Measurements from ENCODE around the gene NINL. TPM values are rescaled to one million over a fixed set of nuclear protein-coding genes. Genes with fewer than 3 reads are reported as not detected.

NINL gene
- total RNA-seq, 4 donors from 2014 or later = 2.5 to 11.6 (median 4.7) TPM

DNA sequence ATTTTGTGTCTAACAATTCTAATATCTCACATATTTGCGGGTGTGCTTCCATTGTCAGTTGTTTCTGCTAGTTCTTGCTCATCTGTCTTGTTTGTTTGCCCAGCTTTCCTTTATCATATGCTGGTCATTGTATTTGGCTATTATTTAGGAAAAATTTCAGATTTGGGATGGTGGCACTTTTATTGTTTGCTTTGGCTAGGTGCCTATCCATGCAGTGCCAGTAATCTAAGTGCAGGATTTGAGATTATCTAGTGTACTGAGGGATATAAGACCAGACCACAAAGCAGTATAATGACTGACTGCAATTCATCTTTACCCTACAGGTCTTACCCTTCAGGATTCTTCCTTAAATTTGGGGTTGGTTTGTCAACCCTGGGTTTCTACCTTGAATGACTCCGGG, 63.9 kb downstream of the NINL start:
- no peak overlapping the region for H3K27ac ChIP-seq
- H3K4me3 ChIP-seq = no peak overlapping the region
- H3K9me3 ChIP-seq = no peaks in the 10 kb centered on the region
- no peak for DNase-seq
- H3K36me3 ChIP-seq = peaks cover 0 to 47% (median 0%) of the 10 kb centered on the region in 3 donors
- no peaks in the 10 kb centered on the region for H3K27me3 ChIP-seq
- no peak for TF ChIP-seq POLR2A (IDR thresholded peaks at IDR 0.05)
- TF ChIP-seq, protein P1, sequence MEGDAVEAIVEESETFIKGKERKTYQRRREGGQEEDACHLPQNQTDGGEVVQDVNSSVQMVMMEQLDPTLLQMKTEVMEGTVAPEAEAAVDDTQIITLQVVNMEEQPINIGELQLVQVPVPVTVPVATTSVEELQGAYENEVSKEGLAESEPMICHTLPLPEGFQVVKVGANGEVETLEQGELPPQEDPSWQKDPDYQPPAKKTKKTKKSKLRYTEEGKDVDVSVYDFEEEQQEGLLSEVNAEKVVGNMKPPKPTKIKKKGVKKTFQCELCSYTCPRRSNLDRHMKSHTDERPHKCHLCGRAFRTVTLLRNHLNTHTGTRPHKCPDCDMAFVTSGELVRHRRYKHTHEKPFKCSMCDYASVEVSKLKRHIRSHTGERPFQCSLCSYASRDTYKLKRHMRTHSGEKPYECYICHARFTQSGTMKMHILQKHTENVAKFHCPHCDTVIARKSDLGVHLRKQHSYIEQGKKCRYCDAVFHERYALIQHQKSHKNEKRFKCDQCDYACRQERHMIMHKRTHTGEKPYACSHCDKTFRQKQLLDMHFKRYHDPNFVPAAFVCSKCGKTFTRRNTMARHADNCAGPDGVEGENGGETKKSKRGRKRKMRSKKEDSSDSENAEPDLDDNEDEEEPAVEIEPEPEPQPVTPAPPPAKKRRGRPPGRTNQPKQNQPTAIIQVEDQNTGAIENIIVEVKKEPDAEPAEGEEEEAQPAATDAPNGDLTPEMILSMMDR (IDR thresholded peaks at IDR 0.05) = no peak
- H3K4me1 ChIP-seq = no peaks in the 10 kb centered on the region
- 93 to 95% methylated on average over 2 of the region's 2 CpGs for whole genome bisulfite sequencing, 2 donors
- intact Hi-C loops (cut with DNase I) = no loop called here

DNA sequence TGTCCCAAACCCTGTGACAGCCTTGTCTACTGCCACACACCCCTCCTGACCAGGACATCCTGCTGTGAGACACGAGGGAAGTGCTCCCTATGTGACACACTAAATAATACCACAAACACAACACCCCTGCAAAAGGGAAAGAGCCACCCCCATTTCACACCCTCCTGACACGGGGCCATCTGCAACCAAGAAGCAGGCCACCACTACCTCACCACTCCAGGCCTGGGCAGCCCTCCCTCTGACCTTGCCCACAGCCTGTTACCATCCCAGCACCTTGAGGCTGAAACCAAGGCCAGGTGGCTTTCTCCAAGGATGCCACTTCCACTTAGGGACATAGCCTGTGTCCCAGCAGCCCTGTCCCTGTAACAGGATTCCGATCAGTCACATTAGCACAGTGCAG, 68.2 kb downstream of the NINL start:
- intact Hi-C loops (cut with DNase I) = no loop called here
- 79 to 100% methylated on average over 2 of the region's 3 CpGs for WGBS, 2 donors
- Histone ChIP-seq H3K9me3 (peaks cover 0 to 22% (median 10%) of the 10 kb centered on the region in 3 donors), H3K4me3 (no peak overlapping the region), H3K27me3 (no peaks in the 10 kb centered on the region), H3K36me3 (peaks cover 0 to 63% (median 0%) of the 10 kb centered on the region in 3 donors), H3K4me1 (no peaks in the 10 kb centered on the region), H3K27ac (no peak overlapping the region)
- no peak for DNase-seq
- no peak for TF ChIP-seq POLR2A (IDR thresholded peaks at IDR 0.05)
- TF ChIP-seq, protein P1 (IDR thresholded peaks at IDR 0.05) = no peak

DNA sequence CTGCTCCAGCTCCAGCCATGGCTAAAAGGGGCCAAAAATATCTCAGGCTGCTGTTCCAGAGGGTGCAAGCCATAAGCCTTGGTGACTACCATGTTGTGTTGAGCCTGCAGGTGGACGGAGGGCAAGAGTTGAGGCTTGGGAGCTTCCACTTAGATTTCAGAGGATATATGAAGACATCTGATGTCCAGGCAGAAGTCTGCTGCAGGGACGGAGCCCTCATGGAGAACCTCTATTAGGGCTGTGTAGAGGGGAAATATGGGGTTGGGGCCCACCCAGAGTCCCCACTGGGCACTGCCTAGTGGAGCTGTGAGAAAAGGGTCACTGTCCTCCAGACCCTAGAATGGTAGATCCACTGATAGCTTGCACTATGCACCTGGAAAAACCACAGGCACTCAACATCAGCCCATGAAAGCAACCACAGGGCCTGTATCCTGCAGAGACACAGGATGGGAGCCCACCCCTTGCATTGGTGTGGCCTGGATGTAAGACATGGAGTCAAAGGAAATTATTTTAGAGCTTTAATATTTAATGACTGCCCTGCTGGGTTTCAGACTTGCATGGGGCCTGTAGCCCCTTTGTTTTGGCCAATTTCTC, 70.5 kb downstream of the NINL start:
- Histone ChIP-seq H3K27me3 (no peaks in the 10 kb centered on the region), H3K27ac (no peak overlapping the region), H3K4me3 (no peak overlapping the region), H3K9me3 (peaks cover 0 to 22% (median 10%) of the 10 kb centered on the region in 3 donors), H3K4me1 (no peaks in the 10 kb centered on the region), H3K36me3 (peaks cover 0 to 79% (median 0%) of the 10 kb centered on the region in 3 donors)
- DNase-seq = no peak
- WGBS, 2 donors = 82 to 100% methylated on average over 1 to 2 of the region's 2 CpGs
- no peak for TF ChIP-seq POLR2A (IDR thresholded peaks at IDR 0.05)
- TF ChIP-seq, protein P1 (IDR thresholded peaks at IDR 0.05) = no peak
- intact Hi-C loops (cut with DNase I) = no loop called here

DNA sequence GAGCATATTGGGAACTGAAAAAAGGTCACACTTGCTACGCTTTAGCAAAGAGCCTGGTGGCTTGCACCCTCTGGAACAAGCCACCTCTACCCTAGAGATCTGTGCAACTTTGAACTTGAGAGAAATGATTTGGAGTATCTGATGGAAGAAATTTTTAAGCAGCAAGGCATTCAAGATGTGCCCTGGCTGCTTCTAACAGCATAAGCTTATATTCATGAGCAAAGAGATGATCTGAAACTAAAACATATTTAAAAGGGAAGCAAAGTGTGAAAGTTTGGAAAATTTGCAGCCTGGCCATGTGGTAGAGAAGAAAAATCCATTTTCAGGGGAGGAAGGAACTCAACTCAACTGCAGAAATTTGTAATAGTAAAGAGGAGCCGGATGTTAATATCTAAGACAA, 71.1 kb downstream of the NINL start:
- intact Hi-C loops (cut with DNase I) = no loop called here
- TF ChIP-seq, protein P1 (IDR thresholded peaks at IDR 0.05) = no peak
- TF ChIP-seq POLR2A (IDR thresholded peaks at IDR 0.05) = no peak
- no peaks in the 10 kb centered on the region for H3K27me3 ChIP-seq
- H3K36me3 ChIP-seq = peaks cover 0 to 85% (median 5%) of the 10 kb centered on the region in 3 donors
- peaks cover 0 to 22% (median 10%) of the 10 kb centered on the region in 3 donors for H3K9me3 ChIP-seq
- no peaks in the 10 kb centered on the region for H3K4me1 ChIP-seq
- WGBS, 2 donors = 89 to 96% methylated on average over 2 of the region's 2 CpGs
- DNase-seq = no peak
- no peak overlapping the region for H3K27ac ChIP-seq
- no peak overlapping the region for H3K4me3 ChIP-seq

DNA sequence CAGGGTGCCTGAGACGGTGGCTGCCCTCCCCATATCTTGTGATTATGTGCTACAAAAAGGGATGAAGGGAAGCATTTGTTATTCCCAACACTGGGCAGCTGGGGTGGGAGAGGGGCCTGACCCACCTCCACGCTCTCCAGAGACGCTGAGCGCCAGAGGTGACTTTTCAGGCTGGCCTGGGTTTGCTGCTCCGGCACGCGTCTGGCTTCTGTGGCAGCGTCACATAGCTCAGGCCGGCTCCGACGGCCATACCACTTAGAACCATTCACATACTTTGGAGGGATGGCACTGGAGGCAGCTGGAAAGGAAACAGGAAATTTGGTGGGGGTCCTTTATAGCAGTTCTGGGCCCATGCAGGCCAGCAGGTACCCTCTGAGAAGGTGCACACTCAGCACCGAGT, 72.6 kb downstream of the NINL start:
- WGBS, 2 donors = 83 to 98% methylated on average over 2 to 11 of the region's 12 CpGs
- Histone ChIP-seq H3K36me3 (peaks cover 0 to 100% (median 5%) of the 10 kb centered on the region in 3 donors), H3K9me3 (peaks cover 0 to 22% (median 10%) of the 10 kb centered on the region in 3 donors), H3K4me1 (no peaks in the 10 kb centered on the region), H3K27ac (no peak overlapping the region), H3K27me3 (no peaks in the 10 kb centered on the region), H3K4me3 (no peak overlapping the region)
- intact Hi-C loops (cut with DNase I) = no loop called here
- DNase-seq = no peak
- TF ChIP-seq, protein P1 (IDR thresholded peaks at IDR 0.05) = no peak
- no peak for TF ChIP-seq POLR2A (IDR thresholded peaks at IDR 0.05)
